HEK293T (cell line): Measurements from ENCODE around the gene ZFPM1.

Experiments
- CTCF ChIA-PET: fragments of 350-600 bp; formaldehyde crosslinking; extraction: SDS; loops from one replicate; lab custom pipeline; 2021; ENCODE audit warnings: antibody characterized with exemption, inconsistent platforms; lab: Yijun Ruan, JAX
- POLR2A ChIA-PET: fragments of 350-600 bp; formaldehyde crosslinking; extraction: SDS; loops from one replicate; lab custom pipeline; 2020; ENCODE audit warnings: antibody characterized with exemption, inconsistent platforms; lab: Yijun Ruan, JAX
- DNase-seq: peaks from one replicate; pipeline ENCODE4 v3.0.0; 2012; ENCODE audit warnings: mixed read lengths; ENCODE audit errors: extremely low spot score
- ARNT ChIP-seq: fragments of 450-650 bp; IDR thresholded peaks from 2 replicates; pipeline ENCODE4 v1.6.1; 2017; ENCODE audit warnings: mild to moderate bottlenecking
- BHLHE40 ChIP-seq: fragments of 450-650 bp; IDR thresholded peaks from 2 replicates; pipeline ENCODE4 v1.6.1; 2016; ENCODE audit warnings: mild to moderate bottlenecking, moderate library complexity, borderline replicate concordance
- CTBP1 ChIP-seq: fragments of 450-650 bp; IDR thresholded peaks from 2 replicates; pipeline ENCODE4 v1.6.1; 2016; ENCODE audit warnings: borderline replicate concordance
- ELF4 ChIP-seq: fragments of 450-650 bp; IDR thresholded peaks from 2 replicates; pipeline ENCODE4 v1.6.1; 2017; ENCODE audit warnings: antibody characterized with exemption
- FOXA1 ChIP-seq: fragments of 450-650 bp; IDR thresholded peaks from 2 replicates; pipeline ENCODE4 v1.6.1; 2016; ENCODE audit warnings: mild to moderate bottlenecking
- FOXK2 ChIP-seq: fragments of 450-650 bp; IDR thresholded peaks from 2 replicates; pipeline ENCODE4 v1.6.1; 2016; ENCODE audit warnings: mild to moderate bottlenecking
- FOXM1 ChIP-seq: fragments of 450-650 bp; IDR thresholded peaks from 2 replicates; pipeline ENCODE4 v1.6.1; 2017; ENCODE audit warnings: mild to moderate bottlenecking, borderline replicate concordance
- HDGF ChIP-seq: fragments of 450-650 bp; IDR thresholded peaks from 2 replicates; pipeline ENCODE4 v1.6.1; 2017; ENCODE audit warnings: antibody characterized with exemption, borderline replicate concordance
- L3MBTL2 ChIP-seq: fragments of 450-650 bp; conservative IDR thresholded peaks from 2 replicates; pipeline ENCODE4 v1.6.1; 2016; ENCODE audit warnings: mild to moderate bottlenecking
- LEF1 ChIP-seq: fragments of 450-650 bp; IDR thresholded peaks from 2 replicates; pipeline ENCODE4 v1.6.1; 2017; ENCODE audit warnings: mild to moderate bottlenecking, borderline replicate concordance
- NFRKB ChIP-seq: fragments of 450-650 bp; IDR thresholded peaks from 2 replicates; pipeline ENCODE4 v1.6.1; 2016; ENCODE audit warnings: mild to moderate bottlenecking, moderate library complexity
- PKNOX1 ChIP-seq: fragments of 450-650 bp; IDR thresholded peaks from 2 replicates; pipeline ENCODE4 v1.6.1; 2016
- SP1 ChIP-seq: fragments of 450-650 bp; IDR thresholded peaks from 2 replicates; pipeline ENCODE4 v1.6.1; 2017
- SUZ12 ChIP-seq: fragments of 450-650 bp; IDR thresholded peaks from 2 replicates; pipeline ENCODE4 v1.6.1; 2016; ENCODE audit warnings: mild to moderate bottlenecking
- TARDBP ChIP-seq: fragments of 450-650 bp; IDR thresholded peaks from 2 replicates; pipeline ENCODE4 v1.6.1; 2016
- ZNF384 ChIP-seq: fragments of 450-650 bp; IDR thresholded peaks from 2 replicates; pipeline ENCODE4 v1.6.1; 2016

The ZFPM1 gene

GRCh38 chr16:88522276-88522949 is 69.3 kb downstream of the ZFPM1 start:
- POLR2A ChIA-PET = no interaction called here
- CTCF ChIA-PET = no interaction called here
- TF ChIP-seq FOXM1 = no peak
- TF ChIP-seq ARNT = no peak
- no peak for TF ChIP-seq SP1
- no peak for TF ChIP-seq SUZ12
- no peak for TF ChIP-seq ZNF384
- no peak for TF ChIP-seq FOXK2
- no peak for TF ChIP-seq CTBP1
- TF ChIP-seq PKNOX1 = no peak
- no peak for TF ChIP-seq ELF4
- no peak for TF ChIP-seq TARDBP
- TF ChIP-seq HDGF = no peak
- TF ChIP-seq BHLHE40 = no peak
- TF ChIP-seq L3MBTL2 = no peak
- TF ChIP-seq FOXA1 = no peak
- no peak for TF ChIP-seq NFRKB
- no peak for TF ChIP-seq LEF1
- no peak for DNase-seq

- TF ChIP-seq FOXA1 (no peak), BHLHE40 (no peak), ELF4 (no peak), FOXK2 (no peak), TARDBP (no peak), ARNT (no peak), SUZ12 (no peak), PKNOX1 (no peak), ZNF384 (no peak), SP1 (no peak)
- ChIA-PET POLR2A (no interaction called here), CTCF (no interaction called here)
- DNase-seq = no peak
Observed at GRCh38 chr16:88523309-88524161, 70.5 kb downstream of the ZFPM1 start.

DNA sequence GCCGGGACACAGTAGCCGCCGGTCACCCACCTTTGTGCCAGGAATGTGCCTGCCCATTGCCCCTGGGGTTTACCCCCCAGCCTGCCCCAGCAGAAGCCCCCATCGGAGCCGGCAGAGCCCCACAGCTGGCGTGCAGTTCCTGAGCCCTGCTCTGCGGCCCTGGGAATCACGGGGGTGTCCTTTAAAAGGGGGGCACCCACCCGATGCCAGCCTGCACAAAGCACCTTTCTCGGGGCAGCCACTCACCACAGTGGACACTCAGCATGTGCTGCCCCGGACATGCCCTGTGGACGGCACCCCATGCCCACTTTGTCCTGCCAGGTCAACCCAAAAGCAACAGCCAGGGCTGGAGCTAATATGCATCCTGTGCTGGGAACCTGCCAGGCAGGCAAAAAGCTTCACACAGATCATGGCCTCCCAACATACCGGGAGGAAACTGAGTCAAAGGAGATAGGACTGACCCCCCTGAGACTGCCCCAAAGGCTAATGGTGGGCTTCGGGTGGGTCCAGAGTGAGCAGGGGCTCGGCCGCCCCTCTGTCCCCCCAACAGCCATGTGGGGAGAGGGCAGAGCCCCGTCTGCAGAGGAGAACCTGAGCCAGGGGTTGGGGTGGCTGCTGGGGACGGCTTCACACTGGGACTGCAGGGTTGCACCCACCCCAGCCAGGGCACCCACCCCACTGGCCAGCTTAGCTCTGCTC is 71.3 kb downstream of the ZFPM1 start:
- DNase-seq = no peak
- TF ChIP-seq FOXK2 (no peak), LEF1 (no peak), NFRKB (no peak), HDGF (no peak), L3MBTL2 (no peak), CTBP1 (no peak), SP1 (no peak), ZNF384 (no peak), PKNOX1 (no peak), TARDBP (no peak), ELF4 (no peak), ARNT (no peak), BHLHE40 (no peak), FOXA1 (no peak), SUZ12 (no peak), FOXM1 (no peak)
- POLR2A ChIA-PET = no interaction called here
- CTCF ChIA-PET = no interaction called here

GRCh38 chr16:88524973-88525662 is 72.0 kb downstream of the ZFPM1 start:
- POLR2A ChIA-PET = no interaction called here
- no peak for TF ChIP-seq TARDBP
- TF ChIP-seq ZNF384 = no peak
- no peak for TF ChIP-seq FOXA1
- TF ChIP-seq ELF4 = no peak
- TF ChIP-seq BHLHE40 = no peak
- TF ChIP-seq HDGF = no peak
- TF ChIP-seq CTBP1 = no peak
- CTCF ChIA-PET = no interaction called here
- no peak for DNase-seq

DNA sequence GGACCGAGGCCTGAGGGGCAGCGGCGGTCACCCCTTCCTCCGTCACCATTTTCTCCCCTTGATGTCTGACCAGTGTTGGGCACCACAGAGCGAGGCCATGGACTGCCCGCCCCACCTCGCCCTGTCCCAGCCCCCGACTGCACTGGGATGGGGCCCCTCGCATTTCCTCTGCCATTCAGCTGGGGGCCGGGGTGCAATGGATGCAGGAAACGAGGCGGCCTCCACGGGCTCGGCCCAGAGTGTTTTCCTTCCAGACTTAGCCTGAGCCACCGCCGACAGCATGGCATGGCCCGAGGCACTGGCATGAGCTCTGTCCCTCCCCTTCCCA is 72.5 kb downstream of the ZFPM1 start:
- TF ChIP-seq SP1 = no peak
- TF ChIP-seq FOXA1 = no peak
- TF ChIP-seq ARNT = no peak
- no peak for TF ChIP-seq L3MBTL2
- TF ChIP-seq FOXK2 = no peak
- TF ChIP-seq BHLHE40 = no peak
- no peak for TF ChIP-seq FOXM1
- no peak for TF ChIP-seq CTBP1
- no peak for TF ChIP-seq LEF1
- ChIA-PET POLR2A (no interaction called here), CTCF (no interaction called here)
- DNase-seq = no peak
